Measurements from ENCODE around the gene KRT79.

DNA sequence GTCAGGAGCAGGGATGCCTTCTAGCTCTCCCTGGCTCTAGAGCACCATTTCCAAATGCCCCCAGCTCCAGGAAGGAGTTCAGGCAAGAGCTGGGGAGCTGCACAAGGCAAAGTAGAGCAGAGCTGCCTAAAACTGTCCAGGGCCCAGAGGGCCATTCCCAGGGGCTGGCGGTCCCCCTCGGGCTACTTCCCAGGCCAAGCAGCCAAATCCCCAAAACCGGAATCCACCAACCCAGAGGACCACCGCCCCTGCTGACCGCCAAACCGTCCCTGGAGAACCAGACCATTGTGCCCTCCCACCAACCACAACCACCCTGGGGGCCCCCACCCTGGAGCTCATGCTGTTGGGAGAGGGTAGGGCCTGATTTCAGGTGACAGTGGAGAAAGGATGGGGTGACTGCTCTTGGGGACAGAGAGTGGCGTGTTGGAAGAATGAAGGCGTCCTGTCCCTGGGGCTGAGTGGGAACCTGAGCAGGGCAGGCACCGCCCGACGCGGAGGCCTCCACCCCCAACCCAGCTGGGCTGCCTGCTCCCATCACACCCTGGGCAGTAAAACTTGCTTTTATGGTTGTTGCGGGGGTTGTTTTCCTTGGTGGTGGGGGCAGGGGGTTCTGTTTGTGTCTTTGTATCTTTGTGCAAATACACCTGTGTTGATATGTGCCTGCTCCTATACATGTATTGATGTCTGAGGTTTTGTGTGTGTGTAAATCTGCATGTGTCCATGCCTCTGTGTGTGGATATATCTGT, 38.7 kb upstream of the KRT79 start:
- TF ChIP-seq CTCF (IDR thresholded peaks at IDR 0.05) (no peak), POLR2A (IDR thresholded peaks at IDR 0.05) (no peak)
